BJ (cell line): ENCODE measurements around the gene ADGB. TPM values are rescaled to one million over a fixed set of nuclear protein-coding genes. Genes with fewer than 3 reads are reported as not detected.

ENCODE experiments used
- CTCF ChIA-PET: fragments of 350-600 bp; formaldehyde crosslinking; extraction: SDS; loops from one replicate; lab custom pipeline; 2021; ENCODE audit warnings: antibody characterized with exemption, inconsistent platforms; lab: Yijun Ruan, JAX
- POLR2A ChIA-PET: fragments of 300-600 bp; sonication (Branson Sonifier 250); formaldehyde crosslinking; extraction: SDS; loops from one replicate; lab custom pipeline; 2021; ENCODE audit warnings: antibody characterized with exemption; lab: Charles Lee
- DNase-seq: peaks from one replicate; pipeline ENCODE4 v3.0.0-alpha.2; 2011; ENCODE audit warnings: low read depth
- H3K27me3 ChIP-seq: 2 replicates; pipeline ENCODE4 v1.6.0; 2011; ENCODE audit warnings: low read length; ENCODE audit not compliant: control insufficient read depth, insufficient read depth
- H3K36me3 ChIP-seq: 2 replicates; pipeline ENCODE4 v1.5.1; 2011; ENCODE audit warnings: low read length; ENCODE audit not compliant: control insufficient read depth, insufficient read depth
- H3K4me3 ChIP-seq: 2 replicates; pipeline ENCODE4 v1.5.1; 2011; ENCODE audit warnings: low read depth, mild to moderate bottlenecking, control low read depth, low read length
- CTCF ChIP-seq: IDR thresholded peaks from 2 replicates; pipeline ENCODE4 v1.5.1; 2011; ENCODE audit warnings: low read depth, mild to moderate bottlenecking, control low read depth, inconsistent platforms, low read length, moderate library complexity; ENCODE audit not compliant: insufficient read depth
- polyA plus RNA-seq: library from polyadenylated mRNA; depleted of rRNA; stranded (reverse); fragments of >200 nt; gene quantifications from 2 replicates; pipeline ENCODE4 v1.2.3, GENCODE V29; 2011; rRNA removed
- small RNA-seq: library from RNA; depleted of rRNA; stranded (forward); fragments of <200 nt; gene quantifications from one replicate; pipeline ENCODE3, GENCODE V24; 2012; ENCODE audit warnings: low replicate concordance, low read depth; ENCODE audit not compliant: insufficient read length

Gene ADGB
- polyA plus RNA-seq, 1 experiment, result not detected

DNA sequence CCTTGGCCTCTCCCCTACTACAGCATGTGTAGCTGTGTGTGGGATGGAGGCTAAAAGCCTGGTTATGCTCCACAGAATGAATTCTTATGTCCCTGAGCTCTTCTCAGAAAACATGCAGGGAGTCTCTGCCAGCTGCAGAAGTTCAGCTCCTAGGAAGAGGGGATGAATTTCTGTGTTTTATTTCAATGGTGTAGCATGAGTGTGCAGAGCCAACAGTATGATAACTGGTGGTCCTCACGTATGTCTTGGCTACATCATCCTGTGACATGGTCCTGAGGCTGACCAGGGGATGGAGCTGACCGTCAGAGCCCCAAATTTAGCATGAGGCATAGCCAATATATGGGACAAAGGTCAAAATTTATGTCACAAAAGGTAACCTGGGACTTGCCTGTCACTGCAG is 266.1 kb downstream of the ADGB start:
- H3K27me3 ChIP-seq, result no peaks in the 10 kb centered on the region
- H3K4me3 ChIP-seq, result no peak overlapping the region
- no peak for TF ChIP-seq CTCF
- ChIA-PET POLR2A (no interaction called here), CTCF (interaction anchor here (0.7 to 1.4 kb wide), 2 partner anchors 8 to 358 kb away, joined by 3 to 4 read pairs; no protein-coding TSS in a partner anchor)
- no peaks in the 10 kb centered on the region for H3K36me3 ChIP-seq
- no peak for DNase-seq

Small RNAs within 50 kb of the gene (small RNA-seq; reads per million reads assigned to genes)
- not detected for gene RNU6-906P

Other genes with a start within 250 kb of the ADGB start
- 77.3 and 86.5 TPM in 2 replicates for gene RAB32, start 55.1 kb upstream of the ADGB start, polyA plus RNA-seq